PFSK-1 (cell line): ENCODE data around the gene CAND2.

ENCODE experiments used
- FOXP2 ChIP-seq: optimal IDR thresholded peaks from 2 replicates; pipeline ENCODE3; 2011; ENCODE audit warnings: borderline replicate concordance, control low read depth, inconsistent platforms; ENCODE audit not compliant: insufficient read depth; ENCODE audit errors: extremely low read length, extremely low read depth
- POLR2AphosphoS5 ChIP-seq: IDR thresholded peaks from 2 replicates; pipeline ENCODE4 v1.6.1; 2012; ENCODE audit warnings: low read depth, mild to moderate bottlenecking, control low read depth, low read length, moderate library complexity
- SIN3A ChIP-seq: IDR thresholded peaks from 2 replicates; pipeline ENCODE4 v1.6.1; 2012; ENCODE audit warnings: mild to moderate bottlenecking, low read length, moderate library complexity, borderline replicate concordance; ENCODE audit not compliant: insufficient read depth
- TAF1 ChIP-seq: IDR thresholded peaks from 2 replicates; pipeline ENCODE4 v1.6.1; 2012; ENCODE audit warnings: low read length, control low read depth, borderline replicate concordance; ENCODE audit not compliant: insufficient read depth
- TF ChIP-seq, protein P1 (sequence below), 2 experiments: IDR thresholded peaks; 2 replicates each; pipeline versions ENCODE4 v1.6.1 to v1.8.0; 2011 to 2012; ENCODE audit warnings: low read depth in 2 of 2, low read length in 2 of 2, control low read depth in 1 of 2, inconsistent platforms in 1 of 2, mild to moderate bottlenecking in 1 of 2, moderate library complexity in 1 of 2; ENCODE audit not compliant: insufficient read depth in 1 of 2

DNA sequence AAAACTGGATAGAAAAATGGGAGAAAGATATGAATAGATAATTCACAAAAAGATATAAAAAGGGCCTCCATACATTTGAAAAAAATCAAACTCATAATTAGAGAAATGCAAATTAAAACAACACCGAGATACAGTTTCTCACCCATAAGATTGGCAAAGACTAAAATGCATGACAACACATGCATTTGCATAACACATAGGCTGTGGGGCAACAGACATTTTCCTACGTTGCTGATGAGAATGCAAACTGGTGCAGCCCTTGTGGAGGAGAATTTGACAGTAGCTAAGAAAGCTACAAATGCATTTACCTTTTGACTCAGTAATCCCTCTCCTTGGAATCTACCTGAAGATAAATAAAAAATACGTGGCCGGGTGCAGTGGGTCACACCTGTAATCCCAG is 11.4 kb upstream of the CAND2 start:
- TF ChIP-seq, protein P1, sequence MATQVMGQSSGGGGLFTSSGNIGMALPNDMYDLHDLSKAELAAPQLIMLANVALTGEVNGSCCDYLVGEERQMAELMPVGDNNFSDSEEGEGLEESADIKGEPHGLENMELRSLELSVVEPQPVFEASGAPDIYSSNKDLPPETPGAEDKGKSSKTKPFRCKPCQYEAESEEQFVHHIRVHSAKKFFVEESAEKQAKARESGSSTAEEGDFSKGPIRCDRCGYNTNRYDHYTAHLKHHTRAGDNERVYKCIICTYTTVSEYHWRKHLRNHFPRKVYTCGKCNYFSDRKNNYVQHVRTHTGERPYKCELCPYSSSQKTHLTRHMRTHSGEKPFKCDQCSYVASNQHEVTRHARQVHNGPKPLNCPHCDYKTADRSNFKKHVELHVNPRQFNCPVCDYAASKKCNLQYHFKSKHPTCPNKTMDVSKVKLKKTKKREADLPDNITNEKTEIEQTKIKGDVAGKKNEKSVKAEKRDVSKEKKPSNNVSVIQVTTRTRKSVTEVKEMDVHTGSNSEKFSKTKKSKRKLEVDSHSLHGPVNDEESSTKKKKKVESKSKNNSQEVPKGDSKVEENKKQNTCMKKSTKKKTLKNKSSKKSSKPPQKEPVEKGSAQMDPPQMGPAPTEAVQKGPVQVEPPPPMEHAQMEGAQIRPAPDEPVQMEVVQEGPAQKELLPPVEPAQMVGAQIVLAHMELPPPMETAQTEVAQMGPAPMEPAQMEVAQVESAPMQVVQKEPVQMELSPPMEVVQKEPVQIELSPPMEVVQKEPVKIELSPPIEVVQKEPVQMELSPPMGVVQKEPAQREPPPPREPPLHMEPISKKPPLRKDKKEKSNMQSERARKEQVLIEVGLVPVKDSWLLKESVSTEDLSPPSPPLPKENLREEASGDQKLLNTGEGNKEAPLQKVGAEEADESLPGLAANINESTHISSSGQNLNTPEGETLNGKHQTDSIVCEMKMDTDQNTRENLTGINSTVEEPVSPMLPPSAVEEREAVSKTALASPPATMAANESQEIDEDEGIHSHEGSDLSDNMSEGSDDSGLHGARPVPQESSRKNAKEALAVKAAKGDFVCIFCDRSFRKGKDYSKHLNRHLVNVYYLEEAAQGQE (IDR thresholded peaks at IDR 0.05; ENCODE audit: insufficient read depth in 1 of 2, low read depth in 2 of 2, low read length in 2 of 2): no peak
- TF ChIP-seq POLR2AphosphoS5 (no peak), FOXP2 (no peak), SIN3A (no peak), TAF1 (no peak)
